ENCODE data around the gene ECI2.

- TF ChIP-seq CTCF (conservative IDR thresholded peaks at IDR 0.05; ENCODE audit: low read depth, low read length) (no peak), EZH2 (IDR thresholded peaks at IDR 0.05; ENCODE audit: low read length, unreplicated experiment) (no peak), EZH2phosphoT487 (IDR thresholded peaks at IDR 0.05; ENCODE audit: borderline replicate concordance, low read length) (no peak)
Measured at GRCh38 chr6:4112366-4112765, 23.0 kb downstream of the ECI2 start.
